Inflammatory macrophage (primary cell): ENCODE results near the gene ANKRD29.
A peak's percentile ranks its signal among the peaks of the same experiment; 100 is the strongest.
"Not testable (repeated sequence)": the region's sequence is repeated elsewhere in the genome, so short reads cannot be mapped to it uniquely, and the experiment has no call there.

Experiments
- DNase-seq, 2 donors: peaks; one replicate each; pipeline ENCODE4 v3.0.0-alpha.2; 2020 to 2022

Gene ANKRD29

DNA sequence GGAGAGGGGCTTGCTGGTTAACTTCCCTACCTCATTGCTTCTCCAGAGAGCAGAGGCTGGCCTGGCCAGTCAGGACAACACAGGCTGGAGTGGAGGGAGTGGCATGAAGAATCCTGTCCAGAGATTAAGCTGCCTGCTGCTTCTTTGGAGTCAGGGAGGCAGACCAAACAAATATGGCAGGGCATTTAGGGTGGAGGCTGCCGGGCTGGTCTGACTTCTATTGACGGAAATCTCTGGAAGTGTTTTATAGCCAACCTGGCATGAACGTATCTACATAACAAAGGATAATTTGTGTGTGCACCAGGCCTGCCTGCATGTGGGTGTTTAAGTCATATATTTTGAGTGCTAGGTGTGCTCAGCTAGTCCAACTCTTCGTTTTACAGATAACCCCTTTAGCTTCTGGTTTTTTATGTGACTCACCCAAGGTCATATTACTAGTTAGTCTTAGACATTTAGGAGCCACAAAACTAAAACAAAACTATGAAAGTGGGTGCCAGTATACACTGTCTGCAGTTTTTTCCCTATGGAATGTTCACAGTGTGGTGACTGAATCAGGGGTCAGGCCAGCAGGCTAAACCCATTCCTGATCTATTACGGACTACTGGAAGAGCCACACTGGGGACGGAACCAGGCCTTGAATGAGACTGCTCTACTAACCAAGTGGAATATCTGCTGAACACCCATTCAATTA is 81.9 kb downstream of the ANKRD29 start:
- no peak for DNase-seq

- peak; percentile 69 to 91 for DNase-seq
These were observed 83.6 kb downstream of the ANKRD29 start for GRCh38 chr18:23578891-23579653.

DNA sequence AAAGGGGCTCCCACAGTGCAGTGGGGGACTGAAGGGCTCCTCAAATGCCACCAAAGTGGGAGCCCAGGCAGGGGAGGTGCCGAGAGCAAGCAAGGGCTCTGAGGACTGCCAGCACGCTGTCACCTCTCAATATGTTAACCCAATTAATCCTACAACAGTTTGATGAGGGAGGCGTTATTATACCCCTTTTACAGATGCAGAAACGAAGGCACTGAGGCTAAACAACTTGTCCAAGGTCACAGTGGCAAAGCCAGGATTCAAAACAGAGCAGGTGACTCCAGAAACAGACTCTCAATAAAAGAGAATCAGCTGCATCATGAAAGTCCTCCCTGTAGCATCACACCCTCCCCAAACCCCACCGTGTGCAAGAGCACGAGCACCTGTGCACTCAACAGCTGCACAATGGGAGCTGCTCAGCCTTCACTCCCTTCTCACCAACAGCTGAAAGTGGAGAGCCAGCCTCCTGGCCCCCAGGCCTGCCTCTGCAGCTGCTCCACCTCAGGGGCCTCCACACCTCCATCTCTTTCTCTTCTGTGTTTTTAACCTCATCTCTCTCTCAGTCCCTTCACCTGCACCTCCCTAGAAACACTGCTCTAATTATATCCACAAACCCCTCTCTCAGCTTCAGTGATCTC is 84.5 kb downstream of the ANKRD29 start:
- no peak for DNase-seq

GRCh38 chr18:23577521-23577920 is 85.2 kb downstream of the ANKRD29 start:
- DNase-seq, result not testable (repeated sequence)

DNA sequence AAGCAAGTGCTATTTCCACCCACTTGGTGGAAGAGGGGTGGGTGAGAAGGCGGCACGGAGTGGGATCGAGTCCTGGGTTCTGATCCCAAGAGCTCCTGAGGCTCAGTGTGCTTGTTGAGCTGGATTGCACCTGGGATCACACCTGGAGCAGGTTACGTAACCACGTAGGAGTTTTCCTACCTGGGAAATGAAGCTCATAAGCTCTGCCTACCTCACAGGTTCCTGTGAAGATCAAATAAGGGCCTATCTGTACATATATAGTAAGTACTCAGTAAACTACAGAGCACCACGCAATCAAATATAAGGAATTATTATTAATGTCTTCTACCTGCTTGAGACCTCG is 87.4 kb downstream of the ANKRD29 start:
- DNase-seq, result no peak

- DNase-seq, result peak in 1 of 2 donors; percentile 7
These were observed 88.0 kb downstream of the ANKRD29 start for GRCh38 chr18:23574611-23575308.

- peak; percentile 86 to 89 for DNase-seq
These were observed 88.9 kb downstream of the ANKRD29 start for GRCh38 chr18:23573626-23574431.

DNA sequence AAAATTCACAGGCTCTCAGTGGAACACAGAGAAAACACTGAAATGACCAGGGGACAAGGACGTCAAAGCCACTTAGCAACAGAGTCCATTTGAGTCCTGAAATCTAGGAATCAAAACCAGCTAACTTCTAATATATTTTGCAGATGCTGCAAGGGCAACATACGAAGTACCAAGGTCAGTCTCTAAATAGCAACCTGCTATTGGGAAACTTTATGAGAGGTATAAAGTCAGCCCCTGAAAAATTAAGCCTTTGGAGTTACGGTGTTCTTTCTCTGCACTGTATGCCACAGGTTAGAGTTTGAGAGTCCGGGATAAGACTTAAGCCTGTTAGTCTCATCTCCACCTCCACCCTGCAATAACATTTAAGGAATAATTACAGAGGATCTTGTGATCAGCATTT is 89.7 kb downstream of the ANKRD29 start:
- DNase-seq, result no peak

- no peak for DNase-seq
These were observed 90.1 kb downstream of the ANKRD29 start for GRCh38 chr18:23572570-23572969.

GRCh38 chr18:23572012-23572411 is 90.7 kb downstream of the ANKRD29 start:
- no peak for DNase-seq

- no peak for DNase-seq
These were observed 91.7 kb downstream of the ANKRD29 start for GRCh38 chr18:23570912-23571504.

GRCh38 chr18:23569299-23570063 is 93.2 kb downstream of the ANKRD29 start:
- no peak for DNase-seq

DNA sequence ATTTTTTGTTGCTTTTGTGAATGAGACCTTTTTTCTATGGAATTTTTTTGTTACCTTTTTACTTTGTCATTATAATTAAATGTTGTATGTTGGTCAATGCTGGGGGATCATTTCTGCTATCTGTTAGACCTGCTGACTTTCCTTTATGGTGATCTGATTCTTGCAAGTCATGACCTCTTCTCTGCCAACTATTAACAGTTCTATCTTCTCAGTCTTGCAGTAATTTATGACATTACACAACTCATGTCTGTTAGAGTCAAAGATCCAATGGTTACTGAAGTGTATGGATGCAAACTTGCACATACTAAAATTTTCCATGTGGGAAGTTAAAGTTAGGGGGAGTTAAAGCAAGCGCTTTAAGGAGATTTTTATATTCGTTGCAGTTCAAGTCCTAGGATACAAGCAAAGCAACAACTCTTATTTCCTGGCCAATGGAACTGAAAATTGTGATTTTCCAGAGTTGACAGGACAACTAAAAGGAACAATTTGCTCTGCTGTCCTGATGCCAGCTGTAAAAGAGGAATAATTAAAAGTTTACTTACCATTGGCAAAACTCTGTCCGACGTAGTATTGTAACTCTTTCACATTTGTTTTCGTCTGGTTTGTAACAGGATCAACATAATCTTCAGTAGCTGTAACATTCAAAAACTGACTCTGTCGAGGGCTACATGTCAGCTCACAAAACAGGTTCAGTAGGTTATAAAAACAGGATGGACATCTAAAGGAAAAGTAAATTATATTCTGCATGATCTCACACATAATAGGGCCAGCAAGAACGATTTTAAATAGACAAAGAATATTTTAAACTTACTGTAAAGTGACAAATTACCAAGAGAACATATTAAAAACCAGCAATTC is 94.2 kb downstream of the ANKRD29 start:
- DNase-seq, result no peak

GRCh38 chr18:23567671-23568070 is 95.0 kb downstream of the ANKRD29 start:
- no peak for DNase-seq

- DNase-seq, result no peak
These were observed 96.7 kb downstream of the ANKRD29 start for GRCh38 chr18:23565916-23566547.

DNA sequence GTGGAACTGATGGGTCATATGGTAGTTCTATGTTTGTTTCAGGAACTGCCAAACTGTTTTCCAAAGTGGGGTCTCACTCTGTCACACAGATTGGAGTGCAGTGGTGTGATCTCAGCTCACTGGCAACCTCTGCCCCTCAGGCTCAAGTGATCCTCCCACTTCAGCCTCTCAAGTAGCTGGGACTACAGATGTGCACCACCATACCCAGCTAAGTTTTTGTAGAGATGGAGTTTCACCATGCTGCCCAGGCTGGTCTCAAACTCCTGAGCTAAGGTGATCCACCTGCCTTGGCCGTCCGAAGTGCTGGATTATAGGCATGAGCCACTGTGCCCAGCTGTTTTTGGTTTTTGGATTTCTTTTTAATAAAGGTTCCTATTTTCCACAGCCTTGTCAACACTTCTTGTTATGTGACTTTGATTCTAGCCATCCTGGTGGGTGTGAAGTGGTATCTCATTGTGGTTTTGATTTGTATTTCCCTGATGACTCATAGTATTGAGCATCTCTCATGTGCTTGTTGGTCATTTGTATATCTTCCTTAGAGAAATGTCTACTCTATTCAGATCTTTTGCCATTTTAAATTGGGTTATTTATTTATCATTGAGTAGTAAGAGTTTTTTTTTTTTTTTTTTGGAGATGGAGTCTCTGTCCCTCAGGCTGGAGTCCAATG is 99.2 kb downstream of the ANKRD29 start:
- peak; percentile 73 to 83 for DNase-seq

DNA sequence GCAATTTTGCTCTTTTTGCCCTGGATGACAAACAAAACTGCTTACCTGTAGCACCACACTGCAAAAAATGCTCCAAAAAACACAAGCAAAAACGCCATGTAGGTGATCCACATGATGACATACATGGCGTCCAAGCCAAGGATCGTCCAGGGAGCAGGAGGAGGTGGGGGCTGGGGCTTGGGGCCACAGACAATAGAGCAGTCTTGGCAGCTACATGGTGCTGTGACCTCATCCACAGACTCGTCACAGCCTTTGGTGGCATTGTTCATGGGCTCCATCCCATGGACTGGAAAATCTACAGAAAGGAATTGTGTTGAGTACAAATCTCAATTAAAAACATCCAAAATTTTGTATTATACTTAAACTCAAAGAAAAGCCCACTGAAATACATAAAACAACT is 102.5 kb downstream of the ANKRD29 start:
- no peak for DNase-seq

DNA sequence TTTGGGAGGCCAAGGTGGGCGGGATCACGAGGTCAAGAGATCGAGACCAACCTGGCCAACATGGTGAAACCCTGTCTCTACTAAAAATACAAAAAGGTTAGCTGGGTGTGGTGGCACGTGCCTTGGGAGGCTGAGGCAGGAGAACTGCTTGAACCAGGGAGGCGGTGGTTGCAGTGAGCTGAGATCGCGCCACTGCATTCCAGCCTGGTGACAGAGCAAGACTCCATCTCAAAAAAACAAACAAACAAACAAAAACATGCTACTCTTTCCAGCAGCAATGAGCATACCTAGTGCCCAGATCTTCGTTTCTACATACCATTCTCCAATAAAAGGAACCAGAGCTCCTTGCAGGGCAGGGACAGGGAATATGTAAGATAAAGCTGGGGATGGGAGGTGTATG is 105.2 kb downstream of the ANKRD29 start:
- DNase-seq, result not testable (repeated sequence)
